ENCODE measurements around the gene ERMP1.

Gene ERMP1

GRCh38 chr9:5773324-5773999 lies 59.5 kb downstream of the ERMP1 start:
- DNase-seq, result no peak

- peak; percentile 56 for DNase-seq
Measured at GRCh38 chr9:5767968-5768932, 64.7 kb downstream of the ERMP1 start.

GRCh38 chr9:5764130-5764868 lies 68.6 kb downstream of the ERMP1 start:
- no peak for DNase-seq

- DNase-seq, result no peak
Measured at GRCh38 chr9:5762421-5762820, 70.5 kb downstream of the ERMP1 start.

GRCh38 chr9:5760338-5760737 lies 72.6 kb downstream of the ERMP1 start:
- DNase-seq, result no peak

- DNase-seq, result no peak
Measured at GRCh38 chr9:5756633-5757032, 76.3 kb downstream of the ERMP1 start.

GRCh38 chr9:5750569-5750968 lies 82.3 kb downstream of the ERMP1 start:
- no peak for DNase-seq

GRCh38 chr9:5749306-5749705 lies 83.6 kb downstream of the ERMP1 start:
- no peak for DNase-seq

- no peak for DNase-seq
Measured at GRCh38 chr9:5748438-5748837, 84.5 kb downstream of the ERMP1 start.

GRCh38 chr9:5743109-5743508 lies 89.8 kb downstream of the ERMP1 start:
- DNase-seq, result no peak

GRCh38 chr9:5736563-5737346 lies 96.2 kb downstream of the ERMP1 start:
- DNase-seq, result no peak

GRCh38 chr9:5735072-5735471 lies 97.8 kb downstream of the ERMP1 start:
- DNase-seq, result no peak

Measured in suppressor macrophage treated with lipopolysaccharide for 4 hours (primary cell).